ENCODE data around the gene COL5A1.

Gene COL5A1

DNA sequence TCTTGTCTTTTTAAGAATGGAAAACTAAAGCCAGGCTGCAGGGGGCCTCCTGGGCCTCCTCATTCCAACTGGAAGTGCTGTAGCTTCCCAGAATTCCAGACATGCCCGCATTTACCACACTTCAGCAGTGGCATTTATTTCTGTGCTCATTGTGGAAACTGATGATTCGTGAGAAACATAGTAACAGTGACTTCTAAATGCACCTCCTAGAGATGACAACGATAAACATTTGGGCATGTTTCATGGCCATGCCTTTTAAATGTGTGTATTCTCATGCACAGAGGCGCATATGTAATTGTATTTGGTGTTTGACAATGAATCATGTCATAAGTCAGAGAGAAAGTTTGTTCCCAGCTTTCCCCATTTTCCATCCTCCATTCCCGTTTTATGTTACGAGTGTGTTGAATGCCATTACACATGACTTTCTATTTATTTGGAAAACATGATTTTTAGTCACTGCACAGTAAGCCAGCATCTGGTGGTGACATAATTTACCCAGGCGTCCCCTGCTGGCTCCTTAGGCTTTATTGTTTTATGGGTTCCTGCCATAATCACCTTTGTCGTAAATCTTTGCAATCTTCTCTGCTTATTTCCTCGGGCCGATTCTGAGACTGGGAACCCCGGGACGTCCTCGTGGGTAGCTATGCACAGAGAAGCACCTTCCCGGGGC is 170.2 kb downstream of the COL5A1 start:
- Histone ChIP-seq H3K36me3 (ENCODE audit: insufficient read depth, low read length) (peaks cover 93% of the 10 kb centered on the region), H3K9me3 (replicated peaks; ENCODE audit: low read length) (no peaks in the 10 kb centered on the region), H3K27me3 (ENCODE audit: control insufficient read depth, insufficient read depth, low read length) (no peaks in the 10 kb centered on the region), H3K9ac (ENCODE audit: low read depth, low read length) (peak overlapping the region; percentile 28), H3K4me2 (ENCODE audit: low read length) (no peak overlapping the region), H3K4me3 (ENCODE audit: low read length) (no peak overlapping the region), H3K4me1 (ENCODE audit: control insufficient read depth, insufficient read depth, low read length) (peaks cover 29% of the 10 kb centered on the region)

- no peak overlapping the region for H3K4me2 ChIP-seq (ENCODE audit: low read length)
- peaks cover 95% of the 10 kb centered on the region for H3K36me3 ChIP-seq (ENCODE audit: insufficient read depth, low read length)
- H3K9me3 ChIP-seq (replicated peaks; ENCODE audit: low read length) = no peaks in the 10 kb centered on the region
- no peak overlapping the region for H3K4me3 ChIP-seq (ENCODE audit: low read length)
- no peaks in the 10 kb centered on the region for H3K27me3 ChIP-seq (ENCODE audit: control insufficient read depth, insufficient read depth, low read length)
- peak overlapping the region; percentile 28 for H3K9ac ChIP-seq (ENCODE audit: low read depth, low read length)
- H3K4me1 ChIP-seq (ENCODE audit: control insufficient read depth, insufficient read depth, low read length) = peaks cover 29% of the 10 kb centered on the region
Observed at GRCh38 chr9:134812343-134812673, 170.7 kb downstream of the COL5A1 start.

DNA sequence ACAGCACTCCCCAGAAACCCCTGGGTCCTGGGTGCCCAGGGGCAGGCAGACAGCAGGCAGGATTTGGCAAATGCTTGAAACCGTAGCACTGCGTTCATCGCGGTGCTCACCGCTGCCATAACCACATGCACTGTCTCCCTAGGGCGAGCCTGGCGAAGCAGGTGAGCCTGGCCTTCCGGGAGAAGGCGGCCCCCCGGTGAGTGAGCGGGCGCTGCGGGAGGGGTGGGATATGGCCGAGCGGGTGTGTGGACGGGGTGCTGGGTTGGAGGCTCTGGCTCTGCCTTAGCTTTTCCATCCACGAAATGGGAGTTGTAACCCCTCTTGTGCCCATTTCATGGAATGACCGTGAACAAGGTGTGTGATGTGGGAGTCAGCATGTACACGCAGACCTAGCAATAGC is 172.2 kb downstream of the COL5A1 start:
- Histone ChIP-seq H3K4me3 (ENCODE audit: low read length) (no peak overlapping the region), H3K4me2 (ENCODE audit: low read length) (no peak overlapping the region), H3K4me1 (ENCODE audit: control insufficient read depth, insufficient read depth, low read length) (peaks cover 29% of the 10 kb centered on the region), H3K27me3 (ENCODE audit: control insufficient read depth, insufficient read depth, low read length) (no peaks in the 10 kb centered on the region), H3K36me3 (ENCODE audit: insufficient read depth, low read length) (peaks cover 98% of the 10 kb centered on the region), H3K9ac (ENCODE audit: low read depth, low read length) (no peak overlapping the region), H3K9me3 (replicated peaks; ENCODE audit: low read length) (no peaks in the 10 kb centered on the region)

GRCh38 chr9:134814598-134815215 is 173.1 kb downstream of the COL5A1 start:
- H3K4me2 ChIP-seq (ENCODE audit: low read length) = no peak overlapping the region
- H3K4me1 ChIP-seq (ENCODE audit: control insufficient read depth, insufficient read depth, low read length) = peaks cover 29% of the 10 kb centered on the region
- H3K4me3 ChIP-seq (ENCODE audit: low read length) = no peak overlapping the region
- H3K9me3 ChIP-seq (replicated peaks; ENCODE audit: low read length) = no peaks in the 10 kb centered on the region
- no peak overlapping the region for H3K9ac ChIP-seq (ENCODE audit: low read depth, low read length)
- peaks cover 98% of the 10 kb centered on the region for H3K36me3 ChIP-seq (ENCODE audit: insufficient read depth, low read length)
- H3K27me3 ChIP-seq (ENCODE audit: control insufficient read depth, insufficient read depth, low read length) = no peaks in the 10 kb centered on the region

DNA sequence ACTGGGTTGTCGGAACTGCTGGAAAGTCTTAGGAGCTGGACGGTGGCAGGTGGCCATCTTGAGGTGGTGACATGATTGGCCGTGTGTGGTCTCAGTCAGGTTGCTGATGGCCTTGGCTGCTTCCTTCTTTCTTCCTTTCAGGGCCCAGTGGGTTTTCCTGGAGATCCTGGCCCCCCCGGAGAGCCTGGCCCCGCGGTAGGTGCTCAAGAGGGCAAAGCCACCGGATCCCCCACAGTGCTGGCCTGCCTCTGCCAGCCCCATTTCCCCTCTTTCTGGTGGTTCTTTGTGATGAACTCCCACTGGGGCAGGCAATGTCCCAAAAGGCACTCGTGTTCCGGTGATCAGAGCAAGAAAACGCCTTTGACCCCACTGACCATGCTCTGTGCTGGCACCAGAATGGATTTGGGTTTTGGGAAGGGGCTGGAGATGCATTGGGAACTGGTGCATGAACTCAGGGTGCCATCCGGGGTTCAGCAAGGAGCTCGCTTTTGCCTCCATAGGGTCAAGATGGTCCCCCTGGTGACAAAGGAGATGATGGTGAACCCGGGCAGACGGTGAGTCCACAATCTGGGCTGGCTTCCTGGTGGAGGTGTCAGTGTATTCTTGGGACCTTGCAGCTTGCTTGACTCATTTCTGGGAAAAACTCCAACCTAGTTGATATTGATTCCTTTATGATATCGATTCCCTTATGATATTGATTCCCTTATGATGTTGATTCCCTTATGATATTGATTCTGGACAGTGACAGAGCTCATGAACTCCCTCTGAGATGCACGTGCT is 174.0 kb downstream of the COL5A1 start:
- H3K4me1 ChIP-seq (ENCODE audit: control insufficient read depth, insufficient read depth, low read length) = peaks cover 28% of the 10 kb centered on the region

GRCh38 chr9:134816264-134816663 is 174.7 kb downstream of the COL5A1 start:
- no peak overlapping the region for H3K4me3 ChIP-seq (ENCODE audit: low read length)
- H3K4me2 ChIP-seq (ENCODE audit: low read length) = no peak overlapping the region
- peaks cover 98% of the 10 kb centered on the region for H3K36me3 ChIP-seq (ENCODE audit: insufficient read depth, low read length)
- H3K27me3 ChIP-seq (ENCODE audit: control insufficient read depth, insufficient read depth, low read length) = no peaks in the 10 kb centered on the region
- H3K9me3 ChIP-seq (replicated peaks; ENCODE audit: low read length) = no peaks in the 10 kb centered on the region
- H3K4me1 ChIP-seq (ENCODE audit: control insufficient read depth, insufficient read depth, low read length) = peaks cover 22% of the 10 kb centered on the region
- no peak overlapping the region for H3K9ac ChIP-seq (ENCODE audit: low read depth, low read length)

More for the DNA sequence above, 174.0 kb downstream of the COL5A1 start:
- no peak overlapping the region for H3K4me2 ChIP-seq (ENCODE audit: low read length)
- H3K36me3 ChIP-seq (ENCODE audit: insufficient read depth, low read length) = peaks cover 98% of the 10 kb centered on the region
- H3K27me3 ChIP-seq (ENCODE audit: control insufficient read depth, insufficient read depth, low read length) = no peaks in the 10 kb centered on the region
- no peak overlapping the region for H3K4me3 ChIP-seq (ENCODE audit: low read length)
- no peaks in the 10 kb centered on the region for H3K9me3 ChIP-seq (replicated peaks; ENCODE audit: low read length)
- no peak overlapping the region for H3K9ac ChIP-seq (ENCODE audit: low read depth, low read length)

- no peaks in the 10 kb centered on the region for H3K9me3 ChIP-seq (replicated peaks; ENCODE audit: low read length)
- H3K9ac ChIP-seq (ENCODE audit: low read depth, low read length) = no peak overlapping the region
- H3K4me3 ChIP-seq (ENCODE audit: low read length) = no peak overlapping the region
- no peaks in the 10 kb centered on the region for H3K27me3 ChIP-seq (ENCODE audit: control insufficient read depth, insufficient read depth, low read length)
- peaks cover 98% of the 10 kb centered on the region for H3K36me3 ChIP-seq (ENCODE audit: insufficient read depth, low read length)
- H3K4me2 ChIP-seq (ENCODE audit: low read length) = no peak overlapping the region
- peaks cover 11% of the 10 kb centered on the region for H3K4me1 ChIP-seq (ENCODE audit: control insufficient read depth, insufficient read depth, low read length)
Observed at GRCh38 chr9:134818000-134818568, 176.5 kb downstream of the COL5A1 start.

DNA sequence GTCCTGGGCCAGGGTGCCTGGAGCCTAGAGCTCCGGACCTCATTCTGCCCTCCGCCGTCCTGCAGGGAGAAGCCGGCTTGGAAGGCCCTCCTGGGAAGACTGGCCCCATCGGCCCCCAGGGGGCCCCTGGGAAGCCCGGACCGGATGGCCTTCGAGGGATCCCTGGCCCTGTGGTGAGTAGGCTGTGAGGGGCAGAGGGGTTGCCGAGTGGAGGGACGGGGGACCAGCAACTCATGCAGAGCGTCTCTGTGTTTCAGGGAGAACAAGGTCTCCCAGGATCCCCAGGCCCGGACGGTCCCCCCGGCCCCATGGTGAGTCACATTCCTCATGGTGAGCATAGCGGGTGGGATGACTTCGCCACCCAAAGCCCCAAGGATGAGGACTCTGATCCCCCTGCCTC is 177.0 kb downstream of the COL5A1 start:
- Histone ChIP-seq H3K9me3 (replicated peaks; ENCODE audit: low read length) (no peaks in the 10 kb centered on the region), H3K27me3 (ENCODE audit: control insufficient read depth, insufficient read depth, low read length) (no peaks in the 10 kb centered on the region), H3K9ac (ENCODE audit: low read depth, low read length) (no peak overlapping the region), H3K4me2 (ENCODE audit: low read length) (no peak overlapping the region), H3K4me3 (ENCODE audit: low read length) (no peak overlapping the region), H3K4me1 (ENCODE audit: control insufficient read depth, insufficient read depth, low read length) (peaks cover 11% of the 10 kb centered on the region), H3K36me3 (ENCODE audit: insufficient read depth, low read length) (peaks cover 96% of the 10 kb centered on the region)

GRCh38 chr9:134820901-134821300 is 179.3 kb downstream of the COL5A1 start:
- Histone ChIP-seq H3K36me3 (ENCODE audit: insufficient read depth, low read length) (peaks cover 98% of the 10 kb centered on the region), H3K4me1 (ENCODE audit: control insufficient read depth, insufficient read depth, low read length) (no peaks in the 10 kb centered on the region), H3K4me2 (ENCODE audit: low read length) (no peak overlapping the region), H3K9ac (ENCODE audit: low read depth, low read length) (no peak overlapping the region), H3K4me3 (ENCODE audit: low read length) (no peak overlapping the region), H3K27me3 (ENCODE audit: control insufficient read depth, insufficient read depth, low read length) (no peaks in the 10 kb centered on the region), H3K9me3 (replicated peaks; ENCODE audit: low read length) (no peaks in the 10 kb centered on the region)

DNA sequence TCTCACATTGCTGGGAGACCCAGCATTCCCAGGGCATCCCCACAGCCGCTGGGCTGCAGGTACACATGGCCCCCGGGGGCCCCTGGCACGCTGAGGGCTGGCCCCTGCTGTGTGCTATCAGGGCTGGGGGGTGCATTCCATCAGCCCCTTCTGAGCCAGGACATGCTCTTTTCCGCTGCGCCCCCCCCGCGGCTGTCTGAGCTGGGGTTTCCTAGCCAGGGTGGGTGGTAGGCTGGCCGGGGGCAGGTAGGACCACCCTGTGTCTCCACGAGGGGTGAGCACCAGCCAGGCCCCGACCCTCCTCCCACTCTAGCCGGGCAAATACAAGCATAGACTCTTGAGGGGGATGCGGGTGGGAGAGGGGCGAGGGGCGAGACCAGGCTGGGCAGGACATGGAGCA is 180.9 kb downstream of the COL5A1 start:
- no peaks in the 10 kb centered on the region for H3K4me1 ChIP-seq (ENCODE audit: control insufficient read depth, insufficient read depth, low read length)
- H3K27me3 ChIP-seq (ENCODE audit: control insufficient read depth, insufficient read depth, low read length) = no peaks in the 10 kb centered on the region
- no peak overlapping the region for H3K4me2 ChIP-seq (ENCODE audit: low read length)
- H3K9me3 ChIP-seq (replicated peaks; ENCODE audit: low read length) = no peaks in the 10 kb centered on the region
- H3K4me3 ChIP-seq (ENCODE audit: low read length) = no peak overlapping the region
- peaks cover 98% of the 10 kb centered on the region for H3K36me3 ChIP-seq (ENCODE audit: insufficient read depth, low read length)
- H3K9ac ChIP-seq (ENCODE audit: low read depth, low read length) = no peak overlapping the region

- Histone ChIP-seq H3K9ac (ENCODE audit: low read depth, low read length) (no peak overlapping the region), H3K4me2 (ENCODE audit: low read length) (no peak overlapping the region), H3K27me3 (ENCODE audit: control insufficient read depth, insufficient read depth, low read length) (no peaks in the 10 kb centered on the region), H3K36me3 (ENCODE audit: insufficient read depth, low read length) (peaks cover 98% of the 10 kb centered on the region), H3K4me3 (ENCODE audit: low read length) (no peak overlapping the region), H3K9me3 (replicated peaks; ENCODE audit: low read length) (no peaks in the 10 kb centered on the region), H3K4me1 (ENCODE audit: control insufficient read depth, insufficient read depth, low read length) (no peaks in the 10 kb centered on the region)
Observed at GRCh38 chr9:134823623-134824022, 182.0 kb downstream of the COL5A1 start.

Measured in skeletal muscle satellite cell (primary cell).